DOHH2 (cell line): ENCODE results near the gene OVCA2.

Source experiments
- CTCF ChIP-seq: fragments of 200-600 bp; sonication (generic); IDR thresholded peaks from one replicate; pipeline ENCODE4 v1.5.1; 2014; ENCODE audit warnings: antibody characterized with exemption, mild to moderate bottlenecking, low read depth, low read length; ENCODE audit not compliant: poor library complexity, severe bottlenecking
- EZH2phosphoT487 ChIP-seq: fragments of 200-600 bp; sonication (generic); IDR thresholded peaks from 2 replicates; pipeline ENCODE4 v1.6.1; 2017; ENCODE audit warnings: borderline replicate concordance, mild to moderate bottlenecking, antibody characterized with exemption, low read length, moderate library complexity, mixed read lengths

GRCh38 chr17:2033153-2033552 is 8.7 kb upstream of the OVCA2 start:
- TF ChIP-seq CTCF (no peak), EZH2phosphoT487 (no peak)
